Muscle of arm (tissue), 14 donors: ENCODE results near the gene FAM81A. TPM values are rescaled to one million over a fixed set of nuclear protein-coding genes. Genes with fewer than 3 reads are reported as not detected.
"Not testable (repeated sequence)": the region's sequence is repeated elsewhere in the genome, so short reads cannot be mapped to it uniquely, and the experiment has no call there.

ENCODE experiments used
- DNase-seq: peaks from one replicate; pipeline ENCODE4 v3.0.0-alpha.2; 2013
- long read RNA-seq, 11 donors: transcript quantifications; one replicate each; lab custom pipeline, GENCODE V29; 2026
- polyA plus RNA-seq, 12 donors: library from polyadenylated mRNA; unstranded; fragments of 120-200 nt; gene quantifications; one replicate each; pipeline ENCODE4 v1.2.1, GENCODE V29; 2013; ENCODE audit not compliant: insufficient read length in 12 of 12

The FAM81A gene
- polyA plus RNA-seq: 1 to 10 TPM in 6 of 12 donors, under 1 TPM in 4, not detected in 2; 0.66 to 2.1 (median 1.2) TPM
- long read RNA-seq, donor 1: 0 reads
- long read RNA-seq, donor 2: 0 reads
- long read RNA-seq, donor 3: 0 reads
- long read RNA-seq, donor 4: 0 reads
- long read RNA-seq, donor 5, partial matches to known transcripts: 0 of 1 reads
- long read RNA-seq, donor 5, other reads (novel, unspliced or antisense): 0 of 1 reads
- long read RNA-seq, donor 6: 0 reads
- long read RNA-seq, donor 7: 0 reads
- long read RNA-seq, donor 8: 0 reads
- long read RNA-seq, donor 9: 0 reads
- long read RNA-seq, donor 10: 0 reads
- long read RNA-seq, donor 11: 0 reads

- DNase-seq: peak; percentile 85
Measured at GRCh38 chr15:59437817-59438624, at the start of gene FAM81A. Gene FAM81A (plus strand): TSS chr15:59438186. CDS start chr15:59458627, 20,441 bp downstream.

- no peak for DNase-seq
Measured at GRCh38 chr15:59388670-59389069, 49.3 kb upstream of the FAM81A start.

- DNase-seq: no peak
Measured at GRCh38 chr15:59392299-59392698, 45.7 kb upstream of the FAM81A start.

GRCh38 chr15:59394166-59394661 is 43.8 kb upstream of the FAM81A start:
- DNase-seq: no peak

- DNase-seq: no peak
Measured at GRCh38 chr15:59396211-59396610, 41.8 kb upstream of the FAM81A start.

GRCh38 chr15:59396679-59397078 is 41.3 kb upstream of the FAM81A start:
- DNase-seq: no peak

- no peak for DNase-seq
Measured at GRCh38 chr15:59398220-59398619, 39.8 kb upstream of the FAM81A start.

GRCh38 chr15:59399465-59400102 is 38.4 kb upstream of the FAM81A start:
- peak; percentile 10 for DNase-seq

GRCh38 chr15:59400103-59400813 is 37.7 kb upstream of the FAM81A start:
- DNase-seq: no peak

GRCh38 chr15:59401051-59401823 is 36.7 kb upstream of the FAM81A start:
- not testable (repeated sequence) for DNase-seq

- DNase-seq: no peak
Measured at GRCh38 chr15:59401824-59402569, 36.0 kb upstream of the FAM81A start.

- no peak for DNase-seq
Measured at GRCh38 chr15:59405079-59405478, 32.9 kb upstream of the FAM81A start.

- no peak for DNase-seq
Measured at GRCh38 chr15:59406446-59406845, 31.5 kb upstream of the FAM81A start.

GRCh38 chr15:59407946-59408345 is 30.0 kb upstream of the FAM81A start:
- DNase-seq: no peak

GRCh38 chr15:59410391-59410896 is 27.5 kb upstream of the FAM81A start:
- DNase-seq: peak; percentile 8

GRCh38 chr15:59413577-59413976 is 24.4 kb upstream of the FAM81A start:
- no peak for DNase-seq

GRCh38 chr15:59416816-59417215 is 21.2 kb upstream of the FAM81A start:
- DNase-seq: no peak

GRCh38 chr15:59419170-59419569 is 18.8 kb upstream of the FAM81A start:
- DNase-seq: no peak

GRCh38 chr15:59420108-59420507 is 17.9 kb upstream of the FAM81A start:
- no peak for DNase-seq
